HG02759 (cell line): ENCODE results near the gene CACNG8.

Source experiments
- ATAC-seq: cut with Tn5 transposase; IDR thresholded peaks from one replicate; pipeline ENCODE4 v1.9.1; 2021; ENCODE audit warnings: mild to moderate bottlenecking, moderate library complexity; ENCODE audit not compliant: unreplicated experiment

Gene CACNG8

DNA sequence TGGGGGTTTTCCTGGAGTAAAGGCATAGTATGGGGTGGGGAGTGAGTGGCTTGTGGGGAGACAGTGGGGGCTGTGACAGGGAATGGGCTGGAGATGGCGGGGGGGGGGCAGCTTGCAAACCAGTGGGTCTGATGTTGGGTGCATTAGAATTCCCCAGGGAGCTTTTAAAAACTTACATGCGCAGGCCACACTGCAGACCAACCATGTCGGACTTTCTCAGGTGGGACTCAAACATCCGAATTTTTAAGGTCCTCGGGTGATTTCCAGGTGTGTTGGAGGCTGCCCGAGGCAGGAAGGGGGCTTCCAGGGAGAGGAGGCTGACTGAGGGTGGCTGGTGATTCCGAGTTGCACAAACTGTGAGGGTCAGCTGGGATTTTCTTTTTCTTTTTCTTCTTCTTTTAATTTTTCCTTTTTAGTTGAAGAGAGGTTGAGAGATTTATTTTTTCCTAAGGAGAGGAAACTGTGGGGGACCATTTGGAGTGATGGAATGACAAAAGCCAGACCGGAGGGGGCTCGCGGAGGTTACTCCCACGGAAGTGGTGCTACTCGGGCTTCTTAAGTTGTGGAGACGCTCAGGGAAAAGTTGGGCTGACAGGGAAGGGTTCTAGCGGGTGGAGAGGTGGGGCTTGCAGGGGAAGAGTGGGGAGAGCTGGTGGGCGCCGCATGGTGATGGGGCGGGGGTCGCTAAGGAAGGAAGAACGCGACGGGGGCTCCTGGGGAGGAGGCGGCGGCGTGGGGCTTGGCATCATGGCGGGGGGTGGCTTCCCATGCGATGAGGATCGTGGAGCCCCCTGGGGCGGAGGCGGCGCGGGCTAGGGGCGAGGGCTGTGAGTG, 997 bp upstream of the CACNG8 start:
- no peak for ATAC-seq

DNA sequence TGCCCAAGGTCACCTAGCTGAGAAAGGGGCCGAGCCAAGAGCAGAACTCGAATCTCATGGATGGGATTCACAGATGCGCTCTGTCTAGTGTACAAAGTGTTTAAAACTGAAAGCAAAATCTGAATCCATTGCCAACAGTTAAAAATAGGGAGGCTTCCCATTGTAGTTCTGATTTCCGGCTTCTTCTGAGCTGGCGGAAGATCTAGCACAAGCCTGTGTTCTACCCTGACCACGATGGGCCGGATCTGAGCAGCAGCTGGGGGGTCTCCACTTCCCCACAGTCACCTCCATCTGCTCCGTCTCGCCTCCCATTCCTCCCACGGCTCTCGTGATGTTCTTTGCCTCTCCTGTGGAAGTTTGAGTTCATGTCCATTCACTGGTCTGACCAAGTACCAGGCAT, 2.4 kb downstream of the CACNG8 start:
- no peak for ATAC-seq

DNA sequence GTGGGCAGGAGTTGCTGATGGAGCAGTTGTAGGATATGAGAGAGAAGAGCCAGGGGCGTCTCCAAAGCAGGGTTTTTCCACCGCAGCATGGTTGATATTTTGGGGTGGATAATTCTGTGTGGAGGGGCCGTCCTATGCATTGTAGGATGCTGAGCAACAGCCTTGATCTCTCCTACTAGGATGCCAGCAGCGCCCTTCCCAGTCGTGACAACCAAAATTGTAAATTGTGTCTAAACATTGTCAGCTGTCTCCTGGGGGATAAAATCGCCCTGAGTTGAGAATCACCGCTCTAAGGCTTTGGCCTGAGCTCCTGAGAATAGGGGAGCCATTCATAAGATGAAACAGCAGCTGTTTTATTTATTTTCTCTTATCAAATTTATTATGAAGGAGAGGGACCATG, 4.2 kb downstream of the CACNG8 start:
- no peak for ATAC-seq

DNA sequence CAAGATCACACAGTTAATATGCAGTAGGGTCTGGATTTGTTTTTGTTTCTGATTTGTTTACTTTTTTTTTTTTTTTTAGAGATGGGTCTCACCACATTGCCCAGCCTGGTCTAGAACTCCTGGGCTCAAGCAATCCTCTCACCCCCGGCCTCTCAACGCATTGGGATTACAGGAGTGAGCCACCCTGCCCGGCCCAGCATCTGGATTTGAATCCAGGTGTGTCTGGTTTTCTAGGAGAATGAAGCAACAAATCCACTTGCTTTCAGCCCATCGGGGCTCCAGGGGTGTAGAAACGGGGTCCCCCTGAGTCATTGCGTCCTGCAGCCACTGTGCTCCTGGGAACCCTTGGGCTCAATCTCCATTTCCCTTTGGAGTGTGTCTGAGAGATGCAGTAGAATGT, 6.6 kb downstream of the CACNG8 start:
- ATAC-seq = no peak

DNA sequence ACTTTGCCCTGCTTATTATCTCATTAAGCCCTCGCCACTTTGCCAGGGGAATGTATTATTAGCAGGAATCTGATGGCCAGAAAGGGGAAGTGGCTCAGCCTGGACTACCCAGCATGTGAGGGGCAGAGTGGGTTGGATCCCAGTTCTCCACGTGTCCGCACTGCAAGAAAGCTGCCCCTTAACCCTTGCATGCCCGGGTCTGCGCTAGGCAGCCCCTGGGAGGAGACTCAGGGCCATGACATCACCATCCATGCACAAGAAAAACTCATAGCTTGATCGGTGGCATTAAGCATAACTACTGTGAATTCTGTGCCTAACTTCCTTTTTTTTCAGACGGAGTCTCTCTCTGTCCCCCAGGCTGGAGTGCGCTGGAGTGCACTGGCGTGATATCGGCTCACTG, 8.9 kb downstream of the CACNG8 start:
- no peak for ATAC-seq

DNA sequence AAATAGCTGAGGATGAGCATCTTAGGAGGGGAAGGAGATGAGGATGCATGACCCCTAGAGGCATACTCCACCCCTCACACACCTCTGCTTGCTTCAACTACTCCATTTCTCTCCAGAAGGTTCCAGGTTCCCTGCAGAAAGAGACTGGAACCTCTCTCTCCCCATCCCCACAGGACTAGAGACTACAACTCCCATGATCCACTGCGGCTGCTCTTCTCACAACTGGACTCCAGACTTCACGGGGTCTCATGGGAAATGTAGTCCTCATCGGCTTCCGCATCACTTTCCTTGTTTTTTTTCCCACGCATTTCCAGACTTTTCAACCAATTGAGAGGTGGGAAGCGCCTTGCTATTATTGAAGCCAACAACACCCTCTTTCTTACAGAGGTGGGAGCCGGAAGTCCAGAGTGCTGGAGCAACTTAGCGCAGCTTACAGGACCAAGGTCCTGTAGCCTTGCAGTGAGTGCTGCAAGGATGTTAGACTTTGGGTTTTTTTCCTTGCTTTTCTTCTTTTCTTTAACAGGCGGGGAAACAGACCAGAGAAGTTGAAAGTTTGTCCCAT, 14.8 kb downstream of the CACNG8 start:
- ATAC-seq = no peak

DNA sequence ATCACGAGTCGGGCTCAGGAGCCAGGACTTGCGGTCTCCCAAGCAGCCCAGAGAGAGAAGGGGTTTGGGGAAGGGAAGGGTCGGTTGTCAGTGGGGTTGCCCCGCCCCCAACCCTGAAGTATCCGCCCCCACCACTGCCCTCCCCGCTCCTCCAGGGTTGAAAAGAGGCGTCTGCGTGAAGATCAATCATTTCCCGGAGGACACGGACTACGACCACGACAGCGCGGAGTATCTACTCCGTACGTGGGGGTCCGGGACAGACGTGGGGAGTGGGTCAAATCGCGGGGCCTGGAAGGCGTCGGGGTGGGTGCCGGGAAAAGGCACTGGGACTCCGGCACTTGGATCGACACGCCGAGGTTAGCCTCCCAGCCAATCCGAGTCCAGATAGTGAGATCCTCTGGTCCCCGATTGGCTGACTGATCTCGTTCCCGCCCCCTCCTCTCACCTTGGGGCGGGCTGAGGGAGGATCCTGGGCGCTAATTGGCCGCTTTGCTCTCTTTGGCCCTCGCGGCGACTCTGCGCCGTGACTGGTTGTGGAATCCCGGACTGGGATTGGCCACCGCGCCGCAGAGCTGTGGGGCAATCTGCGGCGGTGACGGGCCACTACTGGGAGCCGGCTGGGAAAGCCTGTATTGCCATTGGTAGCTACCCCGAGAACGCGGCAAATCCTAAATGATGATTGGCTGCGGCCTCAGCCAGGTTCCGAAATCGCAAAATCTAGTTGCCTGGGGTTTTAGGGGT, 15.4 kb downstream of the CACNG8 start:
- ATAC-seq = no peak

DNA sequence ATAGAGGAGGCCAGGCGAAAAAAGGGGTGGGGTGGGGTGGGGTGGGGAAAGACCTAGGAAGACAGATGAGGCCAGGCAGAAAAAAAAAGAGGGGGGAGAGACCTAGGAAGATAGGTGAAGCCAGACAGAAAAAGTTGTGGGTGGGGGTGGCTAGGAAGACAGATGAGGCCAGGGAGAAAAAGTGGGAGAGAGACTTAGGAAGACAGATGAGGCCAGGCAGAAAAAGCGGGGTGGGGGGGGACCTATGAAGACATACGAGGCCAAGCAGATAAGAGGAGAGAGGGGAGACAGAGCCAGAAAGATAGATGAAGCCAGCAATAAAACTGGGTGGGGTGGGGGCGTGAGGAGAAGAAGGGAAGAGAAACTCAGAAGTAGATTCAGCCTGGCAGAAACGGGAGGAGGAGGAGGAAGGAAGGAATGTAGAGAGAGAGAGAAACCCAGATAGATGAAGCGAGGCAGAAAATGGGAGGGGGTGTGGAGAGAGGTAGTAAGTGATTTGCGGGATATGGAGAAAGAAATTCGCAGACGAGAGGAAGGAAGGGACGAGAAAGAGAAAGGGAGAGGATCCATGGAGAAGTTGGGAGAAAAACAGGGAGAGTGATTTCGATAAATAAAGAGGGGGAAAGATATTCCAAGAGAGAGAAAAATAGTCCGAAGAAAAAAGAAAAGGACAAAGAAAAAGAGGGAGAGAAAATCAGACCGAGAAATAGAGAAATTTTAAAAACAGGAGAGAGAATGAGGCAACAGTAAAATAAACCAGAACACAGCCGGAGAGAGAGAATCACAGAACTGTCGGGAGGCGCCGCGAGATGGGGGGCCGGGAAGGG, 16.5 kb downstream of the CACNG8 start:
- no peak for ATAC-seq

DNA sequence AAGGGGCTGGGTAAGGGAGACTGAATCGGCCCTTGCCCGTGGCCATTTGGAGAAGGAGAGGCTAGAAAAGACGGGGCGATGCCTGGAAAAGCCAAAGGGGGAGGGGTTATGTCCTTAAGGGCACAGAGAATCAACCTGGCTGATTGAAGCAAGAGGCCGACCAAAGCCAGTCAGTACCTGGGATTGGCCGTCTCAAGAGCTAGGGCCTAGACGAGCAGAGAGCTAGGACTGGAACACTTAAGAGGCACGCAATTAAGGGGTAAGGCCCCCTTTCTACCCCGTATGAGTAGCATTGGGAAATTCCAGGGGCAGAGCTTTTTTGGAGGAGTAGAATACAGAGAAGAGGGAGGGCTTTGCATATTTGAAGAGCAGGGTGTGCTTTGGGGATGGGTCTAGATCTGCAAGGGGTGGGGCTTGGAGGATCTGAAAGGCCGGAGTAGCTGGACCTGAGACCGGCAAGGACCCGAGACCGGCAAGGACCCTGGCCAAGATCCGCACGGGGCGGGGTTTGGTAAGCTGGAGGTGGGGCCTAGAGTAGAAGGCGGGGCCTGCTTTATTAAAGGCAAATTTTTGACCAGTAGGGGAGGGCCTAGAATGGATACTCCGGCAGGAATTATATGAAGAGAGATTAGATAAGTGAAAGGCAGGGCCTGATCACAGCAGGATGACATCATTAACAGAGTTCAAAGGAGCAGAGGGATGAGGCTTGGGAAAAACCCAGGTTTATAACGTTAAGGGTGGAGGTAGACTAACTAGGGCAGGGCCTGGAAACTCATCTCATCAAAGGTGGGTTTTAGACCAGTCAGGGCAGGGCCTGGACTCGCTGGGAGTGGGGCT, 18.0 kb downstream of the CACNG8 start:
- no peak for ATAC-seq

DNA sequence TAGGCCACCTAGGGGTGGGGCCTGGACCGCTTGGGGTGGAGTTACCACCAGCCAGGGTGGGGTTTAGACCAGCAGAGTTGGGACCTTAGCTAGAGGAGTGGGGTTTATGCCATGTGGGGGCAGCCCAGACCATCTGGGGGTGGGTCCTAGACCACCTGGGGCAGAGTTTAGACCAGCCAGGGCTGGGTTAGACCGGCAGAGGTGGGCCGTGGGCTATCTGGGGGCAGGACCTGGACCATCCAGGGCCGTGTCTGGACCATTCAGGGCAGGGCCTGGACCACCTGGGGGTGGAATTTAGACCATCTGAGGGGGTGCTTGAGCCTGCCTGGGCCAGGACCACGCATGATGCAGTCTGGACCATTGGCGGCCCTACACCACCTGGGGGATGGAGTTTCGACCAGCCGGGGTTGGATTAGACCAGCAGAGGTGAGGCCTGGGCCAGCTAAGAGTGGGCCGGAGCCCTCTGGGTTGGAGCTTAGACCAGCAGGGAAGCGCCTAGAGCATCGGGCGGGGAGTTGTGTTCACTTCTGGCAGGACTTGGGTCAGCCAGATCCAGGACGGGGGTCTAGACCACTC, 18.7 kb downstream of the CACNG8 start:
- no peak for ATAC-seq

DNA sequence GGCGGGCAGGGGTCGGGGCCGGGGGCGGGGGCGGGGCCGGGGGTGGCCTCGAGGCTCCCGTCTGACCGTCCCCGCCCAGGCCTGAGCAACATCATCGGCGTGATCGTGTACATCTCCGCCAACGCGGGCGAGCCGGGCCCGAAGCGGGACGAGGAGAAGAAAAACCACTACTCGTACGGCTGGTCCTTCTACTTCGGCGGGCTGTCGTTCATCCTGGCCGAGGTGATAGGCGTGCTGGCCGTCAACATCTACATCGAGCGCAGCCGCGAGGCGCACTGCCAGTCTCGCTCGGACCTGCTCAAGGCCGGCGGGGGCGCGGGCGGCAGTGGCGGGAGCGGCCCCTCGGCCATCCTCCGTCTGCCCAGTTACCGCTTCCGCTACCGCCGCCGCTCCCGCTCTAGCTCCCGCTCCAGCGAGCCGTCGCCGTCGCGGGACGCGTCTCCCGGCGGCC, 19.3 kb downstream of the CACNG8 start:
- ATAC-seq = no peak

DNA sequence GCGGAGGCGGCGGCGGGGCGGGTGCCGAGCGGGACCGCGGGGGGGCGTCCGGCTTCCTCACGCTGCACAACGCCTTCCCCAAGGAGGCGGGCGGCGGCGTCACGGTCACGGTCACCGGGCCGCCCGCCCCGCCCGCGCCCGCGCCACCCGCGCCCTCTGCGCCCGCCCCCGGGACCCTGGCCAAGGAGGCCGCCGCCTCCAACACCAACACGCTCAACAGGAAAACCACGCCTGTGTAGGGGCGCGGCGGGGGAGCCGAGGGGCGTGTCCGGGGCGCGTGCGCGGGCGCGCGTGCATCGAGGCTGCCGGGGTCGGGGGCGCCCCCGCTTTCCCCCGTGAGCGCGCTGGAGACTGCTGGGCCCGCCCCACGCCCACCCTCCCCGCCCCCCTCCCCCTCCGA, 19.9 kb downstream of the CACNG8 start:
- no peak for ATAC-seq

DNA sequence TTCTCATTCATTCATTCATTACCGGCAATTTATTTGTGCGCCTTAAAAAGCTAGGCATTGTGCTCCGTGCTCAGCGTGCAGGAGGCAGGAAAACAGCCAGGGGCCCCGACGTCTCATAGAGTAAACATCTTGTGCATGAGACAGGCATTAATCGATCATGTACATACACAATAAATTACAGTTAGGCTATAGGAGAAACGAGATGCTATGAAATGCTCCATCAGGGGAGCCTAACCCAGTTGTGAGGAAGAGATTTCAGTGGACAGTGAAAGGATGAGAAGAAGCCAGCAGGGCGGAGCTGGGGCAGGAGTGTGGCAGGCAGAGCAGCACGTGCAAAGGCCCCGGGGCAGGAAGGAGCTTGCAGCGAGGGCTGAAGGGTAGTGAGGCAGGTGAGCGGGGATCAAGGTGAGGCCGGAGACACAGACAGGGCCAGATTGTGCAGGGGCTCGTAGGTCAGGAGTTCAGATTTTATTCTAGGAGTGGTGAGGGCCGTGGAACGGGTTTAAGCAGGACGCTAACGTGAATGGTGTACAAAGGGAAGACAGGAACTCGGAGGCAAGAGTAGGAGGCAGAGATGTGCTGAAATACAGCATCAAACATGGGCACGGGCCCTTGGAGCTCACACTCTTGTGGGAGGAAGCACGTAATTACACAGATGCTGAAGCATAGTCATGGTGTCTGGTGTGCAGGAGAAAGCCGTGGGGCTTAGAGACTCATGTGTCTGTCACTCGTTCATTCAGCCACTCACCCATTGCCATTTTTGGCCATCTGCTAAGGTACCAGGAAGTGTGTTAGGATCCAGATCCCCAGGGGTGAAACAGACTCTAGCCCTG, 20.9 kb downstream of the CACNG8 start:
- no peak for ATAC-seq

DNA sequence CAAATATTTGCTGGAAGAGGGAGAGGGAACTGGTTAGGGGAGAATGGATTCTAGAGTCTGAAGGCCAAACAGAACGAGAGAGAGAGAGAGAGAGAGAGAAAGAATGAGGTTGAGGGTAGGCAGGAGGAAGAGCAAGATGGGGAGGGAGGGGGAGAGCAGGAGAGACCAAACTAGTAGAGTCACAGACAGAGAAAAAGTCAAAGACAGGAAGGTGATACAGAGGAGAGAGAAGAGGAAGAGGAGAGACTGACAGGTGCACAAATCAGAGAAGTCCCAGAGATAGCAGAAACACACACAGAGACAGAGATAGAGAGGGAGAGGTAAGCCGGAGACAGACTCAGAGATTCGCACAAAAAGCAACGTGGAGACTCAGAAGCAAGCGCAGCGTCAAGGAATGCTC, 23.1 kb downstream of the CACNG8 start:
- ATAC-seq = no peak

DNA sequence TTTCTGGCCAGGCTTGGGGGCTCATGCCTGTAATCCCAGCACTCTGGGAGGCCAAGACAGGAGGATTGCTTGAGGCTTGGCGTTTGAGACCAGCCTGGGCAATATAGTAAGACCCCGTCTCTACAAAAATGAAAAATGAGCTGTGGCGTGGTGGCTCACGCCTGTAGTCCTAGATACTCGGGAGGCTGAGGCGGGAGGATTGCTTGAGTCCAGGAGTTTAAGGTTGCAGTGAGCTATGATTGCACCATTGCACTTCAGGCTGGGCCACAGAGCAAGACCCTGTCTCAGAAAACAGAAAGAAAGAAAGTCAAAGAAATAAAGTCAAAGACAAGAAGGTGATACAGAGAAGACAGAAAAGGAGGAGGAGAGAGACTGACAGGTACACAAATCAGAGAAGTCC, 26.2 kb downstream of the CACNG8 start:
- ATAC-seq = no peak

DNA sequence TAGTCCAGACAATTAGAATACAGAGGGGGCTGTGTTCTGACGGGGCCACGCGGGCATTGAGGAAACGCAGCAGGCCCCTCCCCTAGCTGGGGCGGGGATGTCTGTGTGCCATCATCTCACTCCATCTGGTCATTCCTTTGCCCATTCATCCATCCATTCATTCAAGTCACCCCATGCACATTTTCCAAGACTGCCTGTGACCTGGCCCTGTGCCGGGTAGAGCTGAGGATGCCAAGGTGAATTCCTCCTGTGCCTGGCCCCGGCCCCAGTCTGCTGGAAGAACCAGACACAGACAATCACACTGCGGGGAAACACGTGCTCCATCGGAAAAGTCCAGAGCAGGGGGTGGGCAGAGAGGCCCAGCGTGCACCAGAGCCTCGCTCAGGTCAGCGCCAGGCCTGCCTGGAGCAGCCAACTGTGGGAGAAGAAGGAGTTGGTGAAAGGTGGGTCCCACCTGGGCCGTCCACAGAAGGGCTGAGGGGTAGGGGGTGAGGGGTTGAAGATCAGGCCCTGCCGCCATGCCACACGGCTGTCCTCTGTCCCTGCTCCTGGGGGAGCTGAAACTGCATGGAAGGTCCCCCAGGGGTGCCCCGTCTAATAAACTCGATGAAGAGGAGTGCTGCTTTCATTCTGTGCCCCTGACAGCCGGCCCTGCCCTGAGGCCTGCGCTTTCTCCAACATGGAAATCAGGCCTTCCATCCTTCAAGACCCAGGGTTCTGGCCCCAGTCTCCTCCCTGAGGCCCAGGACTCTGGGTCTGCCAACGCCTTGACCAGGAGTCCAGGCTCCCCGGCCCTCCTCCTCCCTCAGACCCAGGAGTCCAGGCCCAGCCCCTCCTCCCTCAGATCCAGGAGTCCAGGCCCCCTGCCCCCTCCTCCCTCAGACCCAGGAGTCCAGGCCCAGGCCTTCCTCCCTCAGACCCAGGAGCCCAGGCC, 27.1 kb downstream of the CACNG8 start:
- no peak for ATAC-seq

DNA sequence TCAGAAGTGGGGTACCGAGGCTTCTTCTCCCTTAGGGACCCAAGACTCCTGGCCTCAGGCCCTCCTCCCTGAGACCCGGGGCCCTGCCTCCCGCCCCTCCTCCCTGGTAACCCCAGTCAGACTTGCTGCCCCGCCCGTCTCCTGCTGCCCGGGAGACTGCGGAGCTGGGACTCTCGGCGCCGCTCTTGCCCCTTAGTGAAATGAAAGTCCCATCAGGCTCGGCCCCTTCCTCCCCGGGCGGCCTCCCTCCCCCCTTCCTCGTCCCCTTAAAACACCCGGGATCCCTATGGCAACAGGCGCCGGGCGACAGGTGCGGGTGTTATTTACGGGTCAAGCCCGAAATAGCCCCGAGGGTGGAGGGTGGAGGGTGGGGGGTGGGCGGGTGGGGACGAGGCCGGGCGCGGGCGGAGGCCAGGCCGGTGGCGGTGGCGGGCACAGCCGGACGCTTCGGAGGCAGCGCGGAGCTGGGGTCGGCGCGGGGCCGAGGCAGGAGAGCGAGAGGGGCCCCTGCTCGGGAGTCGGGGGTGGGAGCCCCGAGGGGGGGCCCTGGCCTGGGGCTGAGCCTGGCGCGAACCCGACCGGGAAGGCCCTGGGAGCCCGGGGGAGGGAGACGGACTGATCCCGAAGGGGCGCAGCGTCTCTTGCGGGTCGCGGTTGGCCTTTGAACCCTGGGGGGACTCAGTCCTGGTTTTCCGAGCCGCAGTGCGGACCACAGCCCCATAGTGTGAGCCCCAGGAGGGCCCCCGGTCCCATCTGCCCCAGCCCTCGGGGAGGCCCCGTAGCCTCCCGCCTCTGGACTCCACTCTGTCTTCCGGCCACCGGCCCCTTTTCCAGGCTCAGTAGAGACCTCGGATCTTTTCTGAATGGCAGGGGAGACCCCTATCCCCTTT, 28.7 kb downstream of the CACNG8 start, which contains the start of gene CACNG6:
CACNG6 (plus strand) TSS at position 414 of the 890 bp plus-strand sequence. CDS start 1,241 bp downstream, outside the sequence.
- ATAC-seq = no peak
